ENCODE results near the gene CFD. TPM values are rescaled to one million over a fixed set of nuclear protein-coding genes. Genes with fewer than 3 reads are reported as not detected.
"Not testable (repeated sequence)": the region's sequence is repeated elsewhere in the genome, so short reads cannot be mapped to it uniquely, and the experiment has no call there.

The CFD gene
- total RNA-seq, 6 donors from 2014 or later: 101 to 393 (median 259) TPM

DNA sequence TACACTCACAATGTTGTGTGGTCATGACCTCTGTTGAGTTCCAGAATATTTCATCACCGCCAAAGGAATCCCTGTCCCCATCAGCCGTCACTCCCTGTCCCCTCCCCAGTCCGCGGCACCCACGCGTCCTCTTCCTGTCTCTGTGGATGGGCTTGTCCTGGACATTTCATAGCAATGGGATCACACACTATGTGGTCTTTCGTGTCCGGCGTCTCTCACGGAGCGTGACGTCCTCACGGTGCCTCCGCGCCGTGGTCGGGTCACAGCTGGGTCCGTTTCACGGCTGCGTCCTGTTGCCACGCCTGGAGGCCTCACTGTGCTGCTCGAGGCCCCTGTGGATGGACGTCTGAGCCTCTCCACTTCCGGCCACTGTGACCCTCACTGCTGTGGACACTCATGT lies 25.2 kb upstream of the CFD start:
- DNase-seq (no peak), ATAC-seq (ENCODE audit: low FRiP score in 2 of 2) (peak in 1 of 2 donors; percentile 37)
- Histone ChIP-seq H3K27me3 (peaks cover 0 to 4% (median 0%) of the 10 kb centered on the region in 4 donors), H3K27ac (no peak overlapping the region), H3K36me3 (no peaks in the 10 kb centered on the region), H3K9me3 (no peaks in the 10 kb centered on the region), H3K4me3 (no peak overlapping the region), H3K4me1 (peaks cover 0 to 4% (median 1%) of the 10 kb centered on the region in 4 donors)
- TF ChIP-seq POLR2AphosphoS5 (IDR thresholded peaks at IDR 0.05) (peak in 1 of 2 donors; percentile 9), POLR2A (IDR thresholded peaks at IDR 0.05) (no peak), EP300 (IDR thresholded peaks at IDR 0.05) (no peak)
- TF ChIP-seq, protein P1, sequence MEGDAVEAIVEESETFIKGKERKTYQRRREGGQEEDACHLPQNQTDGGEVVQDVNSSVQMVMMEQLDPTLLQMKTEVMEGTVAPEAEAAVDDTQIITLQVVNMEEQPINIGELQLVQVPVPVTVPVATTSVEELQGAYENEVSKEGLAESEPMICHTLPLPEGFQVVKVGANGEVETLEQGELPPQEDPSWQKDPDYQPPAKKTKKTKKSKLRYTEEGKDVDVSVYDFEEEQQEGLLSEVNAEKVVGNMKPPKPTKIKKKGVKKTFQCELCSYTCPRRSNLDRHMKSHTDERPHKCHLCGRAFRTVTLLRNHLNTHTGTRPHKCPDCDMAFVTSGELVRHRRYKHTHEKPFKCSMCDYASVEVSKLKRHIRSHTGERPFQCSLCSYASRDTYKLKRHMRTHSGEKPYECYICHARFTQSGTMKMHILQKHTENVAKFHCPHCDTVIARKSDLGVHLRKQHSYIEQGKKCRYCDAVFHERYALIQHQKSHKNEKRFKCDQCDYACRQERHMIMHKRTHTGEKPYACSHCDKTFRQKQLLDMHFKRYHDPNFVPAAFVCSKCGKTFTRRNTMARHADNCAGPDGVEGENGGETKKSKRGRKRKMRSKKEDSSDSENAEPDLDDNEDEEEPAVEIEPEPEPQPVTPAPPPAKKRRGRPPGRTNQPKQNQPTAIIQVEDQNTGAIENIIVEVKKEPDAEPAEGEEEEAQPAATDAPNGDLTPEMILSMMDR (IDR thresholded peaks at IDR 0.05): no peak
- 62 to 65% methylated on average over 24 of the region's 24 CpGs for WGBS, 2 donors

DNA sequence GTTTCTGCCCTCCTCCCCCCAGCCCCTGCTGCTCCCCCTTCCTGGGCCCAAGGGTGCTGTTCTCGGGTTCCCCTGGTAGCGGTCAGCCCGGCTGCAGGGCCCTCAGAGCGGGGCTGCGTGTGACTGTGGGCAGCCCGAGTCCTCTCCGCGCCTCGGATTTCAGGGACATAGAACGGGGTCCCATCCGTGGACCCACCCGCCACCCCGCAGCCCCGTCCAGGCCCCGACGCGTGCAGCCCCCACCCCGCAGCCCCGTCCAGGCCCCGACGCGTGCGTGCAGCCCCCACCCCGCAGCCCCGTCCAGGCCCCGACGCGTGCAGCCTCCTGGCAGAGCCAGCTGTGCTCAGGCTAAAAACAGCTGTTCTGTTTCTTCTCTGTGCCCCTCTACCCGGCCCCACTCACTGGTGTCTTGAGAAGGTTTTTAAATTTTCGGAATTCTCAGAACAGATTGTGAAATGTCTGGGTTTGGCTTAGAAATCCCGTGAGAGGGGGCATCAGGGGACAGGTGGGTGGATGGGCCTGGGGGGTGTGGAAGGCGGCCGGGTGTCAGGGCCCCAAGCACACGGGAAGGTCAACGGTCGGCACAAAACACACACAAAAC lies 24.2 kb upstream of the CFD start:
- H3K4me3 ChIP-seq: no peak overlapping the region
- H3K27me3 ChIP-seq: peaks cover 0 to 4% (median 0%) of the 10 kb centered on the region in 4 donors
- H3K4me1 ChIP-seq: peaks cover 0 to 6% (median 3%) of the 10 kb centered on the region in 4 donors
- TF ChIP-seq EP300 (IDR thresholded peaks at IDR 0.05) (no peak), POLR2A (IDR thresholded peaks at IDR 0.05) (no peak), POLR2AphosphoS5 (IDR thresholded peaks at IDR 0.05) (no peak)
- TF ChIP-seq, protein P1 (IDR thresholded peaks at IDR 0.05): no peak
- 60 to 62% methylated on average over 19 to 30 of the region's 36 CpGs for WGBS, 2 donors
- no peaks in the 10 kb centered on the region for H3K9me3 ChIP-seq
- DNase-seq (no peak), ATAC-seq (ENCODE audit: low FRiP score in 2 of 2) (peak; percentile 52 to 71)
- H3K36me3 ChIP-seq: no peaks in the 10 kb centered on the region
- no peak overlapping the region for H3K27ac ChIP-seq

DNA sequence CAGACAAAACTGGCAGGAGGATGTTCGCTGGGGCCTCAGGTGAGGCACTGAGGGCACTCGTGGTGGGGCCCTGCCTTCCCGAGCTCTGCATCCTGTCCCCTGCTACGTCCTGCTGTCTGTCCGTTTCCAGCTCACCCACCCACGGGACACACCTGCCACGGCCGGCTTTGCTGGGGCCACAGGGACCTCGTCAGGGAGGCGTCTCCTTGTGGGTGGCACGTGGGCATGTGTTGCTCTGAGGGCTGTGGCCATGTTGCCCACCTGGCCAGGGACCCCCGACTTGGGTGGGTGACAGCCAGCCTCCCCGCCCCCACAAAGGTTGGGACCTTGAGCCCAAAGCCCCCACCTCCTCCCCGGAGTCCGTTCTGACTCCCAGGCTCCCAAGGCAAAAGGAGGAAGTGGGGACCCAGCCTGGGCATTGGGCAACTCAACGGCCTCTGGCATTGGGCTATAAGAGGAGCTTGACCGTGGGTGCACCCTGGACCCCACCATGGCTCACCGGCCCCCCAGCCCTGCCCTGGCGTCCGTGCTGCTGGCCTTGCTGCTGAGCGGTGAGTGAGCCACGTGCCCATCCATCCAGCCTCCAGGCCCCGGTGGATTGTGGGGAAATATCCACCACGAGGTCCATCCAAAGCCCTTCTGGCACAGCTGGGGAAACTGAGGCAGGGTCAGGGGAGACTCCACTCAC lies 18.8 kb upstream of the CFD start, which contains the start of gene PRTN3:
TSS of gene PRTN3 (plus strand) at position 481 of the 688 bp plus-strand sequence. CDS start at position 491, 10 bp downstream.
- Histone ChIP-seq H3K4me3 (no peak within 1 kb of the TSS), H3K27ac (no peak within 1 kb of the TSS), H3K9me3 (no peaks in the 10 kb centered on the region), H3K4me1 (peaks cover 11 to 22% (median 17%) of the 10 kb centered on the region in 4 donors), H3K36me3 (no peaks in the 10 kb centered on the region), H3K27me3 (peaks cover 0 to 16% (median 11%) of the 10 kb centered on the region in 4 donors)
- WGBS, 2 donors: 61 to 64% methylated on average over 7 to 19 of the region's 24 CpGs
- ATAC-seq (ENCODE audit: low FRiP score in 2 of 2) (peak; percentile 32 to 34), DNase-seq (peak in 1 of 2 donors; percentile 51)
- TF ChIP-seq POLR2AphosphoS5 (IDR thresholded peaks at IDR 0.05): no peak
- TF ChIP-seq, protein P1 (IDR thresholded peaks at IDR 0.05): no peak
- no peak for TF ChIP-seq EP300 (IDR thresholded peaks at IDR 0.05)
- no peak for TF ChIP-seq POLR2A (IDR thresholded peaks at IDR 0.05)

DNA sequence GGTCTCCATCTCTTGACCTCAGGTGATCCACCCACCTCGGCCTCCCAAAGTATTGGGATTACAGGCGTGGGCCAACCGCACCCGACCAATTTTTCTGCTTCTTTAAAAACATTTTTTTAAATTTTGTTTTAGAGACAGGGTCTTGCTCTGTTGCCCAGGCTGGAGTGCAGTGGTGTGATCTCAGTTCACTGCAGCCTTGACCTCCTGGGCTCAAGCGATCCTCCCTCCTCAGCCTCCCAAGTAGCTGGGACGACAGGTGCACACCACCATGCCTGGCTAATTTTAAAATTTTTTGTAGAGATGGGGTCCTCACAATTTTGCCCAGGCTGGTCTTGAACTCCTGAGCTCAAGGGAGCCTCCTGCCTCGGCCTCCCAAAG lies 16.7 kb upstream of the CFD start:
- ATAC-seq (ENCODE audit: low FRiP score in 2 of 2); H3K36me3 ChIP-seq; DNase-seq; H3K4me3 ChIP-seq; H3K9me3 ChIP-seq; H3K27ac ChIP-seq: not testable (repeated sequence)
- 76 to 81% methylated on average over 7 of the region's 7 CpGs for WGBS, 2 donors
- peaks cover 0 to 24% (median 9%) of the 10 kb centered on the region in 4 donors for H3K27me3 ChIP-seq
- H3K4me1 ChIP-seq: peaks cover 11 to 22% (median 20%) of the 10 kb centered on the region in 4 donors

DNA sequence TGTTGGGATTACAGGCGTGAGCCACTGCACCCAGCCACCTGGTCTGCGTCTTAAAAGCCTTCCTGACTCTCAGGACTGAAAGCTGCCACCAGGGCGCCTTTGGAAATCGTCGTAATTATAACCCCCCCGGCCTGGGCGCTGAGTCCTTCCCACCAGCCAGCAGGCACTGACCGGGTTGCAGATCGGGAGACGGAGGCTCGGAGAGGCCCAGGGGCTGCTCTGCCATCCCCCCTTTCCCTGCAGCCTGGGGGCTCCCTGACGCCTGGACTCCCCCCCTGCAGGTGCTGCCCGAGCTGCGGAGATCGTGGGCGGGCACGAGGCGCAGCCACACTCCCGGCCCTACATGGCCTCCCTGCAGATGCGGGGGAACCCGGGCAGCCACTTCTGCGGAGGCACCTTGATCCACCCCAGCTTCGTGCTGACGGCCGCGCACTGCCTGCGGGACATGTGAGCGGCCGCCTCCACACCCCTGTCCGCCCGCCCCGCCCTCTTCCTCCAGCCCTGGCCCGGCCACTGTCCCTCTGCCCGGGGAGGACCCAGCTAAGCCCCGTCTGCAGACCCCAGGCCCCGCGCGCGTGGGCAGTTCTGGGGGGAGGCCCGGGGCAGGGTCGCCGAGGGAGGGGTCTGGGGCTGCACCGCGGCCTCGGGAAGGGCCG lies 16.2 kb upstream of the CFD start:
- TF ChIP-seq EP300 (IDR thresholded peaks at IDR 0.05) (no peak), POLR2A (IDR thresholded peaks at IDR 0.05) (no peak), POLR2AphosphoS5 (IDR thresholded peaks at IDR 0.05) (no peak)
- TF ChIP-seq, protein P1 (IDR thresholded peaks at IDR 0.05): no peak
- peak in 1 of 2 donors; percentile 49 for ATAC-seq (ENCODE audit: low FRiP score in 2 of 2)
- no peaks in the 10 kb centered on the region for H3K9me3 ChIP-seq
- 3 to 10% methylated on average over 6 to 34 of the region's 46 CpGs for WGBS, 2 donors
- H3K4me3 ChIP-seq: peak overlapping the region in 3 of 4 donors; percentile 17 to 36 (median 34)
- DNase-seq: peak; percentile 58 to 88
- H3K27me3 ChIP-seq: peaks cover 0 to 24% (median 9%) of the 10 kb centered on the region in 4 donors
- H3K27ac ChIP-seq: no peak overlapping the region
- no peaks in the 10 kb centered on the region for H3K36me3 ChIP-seq
- peaks cover 11 to 25% (median 21%) of the 10 kb centered on the region in 4 donors for H3K4me1 ChIP-seq
